ENCODE results near the gene SLC12A6.
"Not testable (repeated sequence)": the region's sequence is repeated elsewhere in the genome, so short reads cannot be mapped to it uniquely, and the experiment has no call there.

The SLC12A6 gene

DNA sequence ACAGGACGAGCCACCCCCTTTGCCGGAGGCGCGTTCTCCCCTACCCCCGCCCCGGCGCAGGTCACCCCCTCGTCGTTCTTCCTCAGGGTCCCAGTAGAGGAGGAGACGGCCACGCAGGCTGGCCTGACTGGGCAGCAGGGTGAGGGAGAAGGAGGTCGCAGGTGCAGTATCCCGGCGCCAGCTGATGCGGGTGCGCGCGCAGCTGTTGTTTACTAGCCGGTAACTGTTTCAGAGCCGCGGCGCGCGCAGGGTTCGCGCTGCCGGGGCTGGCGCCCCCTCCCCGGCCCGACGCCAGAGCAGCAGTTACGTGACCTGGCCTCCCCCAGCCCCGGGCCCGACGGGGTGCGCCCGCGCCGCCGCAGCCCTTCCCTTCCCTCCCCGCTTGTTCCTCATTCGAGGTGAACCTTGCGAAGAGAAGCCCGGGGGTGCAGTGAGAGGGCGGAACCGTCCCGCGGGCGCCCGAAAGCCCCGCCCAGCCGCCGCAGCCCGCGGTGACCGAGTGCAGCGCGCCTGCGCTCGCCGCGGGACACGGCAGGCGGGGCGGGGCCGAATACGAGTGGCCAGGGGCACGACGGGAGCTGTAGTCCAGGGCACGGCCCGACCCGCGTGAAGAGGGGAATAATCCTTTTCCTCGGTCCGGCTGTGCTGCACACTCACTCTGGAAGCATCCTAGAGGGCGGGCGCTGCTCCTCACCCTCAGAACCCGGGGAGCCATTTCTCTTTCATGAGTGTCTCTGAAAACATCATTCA lies at the start of gene SLC12A6:
SLC12A6 (minus strand) TSS at position 225 of the 750 bp plus-strand sequence. CDS start 1,101 bp downstream, outside the sequence.
- DNase-seq (ENCODE audit: low spot score): peak; percentile 91

- not testable (repeated sequence) for DNase-seq (ENCODE audit: low spot score)
Observed at GRCh38 chr15:34381829-34382521, 44.4 kb upstream of the SLC12A6 start.

DNA sequence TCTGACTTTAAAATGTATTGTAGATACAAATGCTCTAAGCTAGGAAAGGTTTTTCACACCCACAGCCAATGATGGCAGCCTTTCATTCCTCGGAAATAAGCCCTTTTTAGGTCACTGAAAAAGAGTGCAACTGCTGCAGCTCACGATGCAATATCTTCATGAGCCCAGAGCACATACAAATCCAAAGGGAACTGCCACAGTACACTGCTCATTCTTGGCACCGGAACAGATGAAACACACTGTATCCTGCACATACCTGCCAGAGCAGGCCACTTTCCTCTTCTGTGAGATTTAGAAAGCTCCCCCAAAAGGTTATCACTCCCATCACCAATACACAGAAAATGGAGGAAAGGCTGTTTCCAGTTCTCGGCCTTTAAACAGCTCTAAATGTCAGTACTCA lies 42.9 kb upstream of the SLC12A6 start:
- not testable (repeated sequence) for DNase-seq (ENCODE audit: low spot score)

GRCh38 chr15:34376856-34377255 lies 39.3 kb upstream of the SLC12A6 start:
- no peak for DNase-seq (ENCODE audit: low spot score)

GRCh38 chr15:34375541-34375940 lies 38.0 kb upstream of the SLC12A6 start:
- DNase-seq (ENCODE audit: low spot score): not testable (repeated sequence)

DNA sequence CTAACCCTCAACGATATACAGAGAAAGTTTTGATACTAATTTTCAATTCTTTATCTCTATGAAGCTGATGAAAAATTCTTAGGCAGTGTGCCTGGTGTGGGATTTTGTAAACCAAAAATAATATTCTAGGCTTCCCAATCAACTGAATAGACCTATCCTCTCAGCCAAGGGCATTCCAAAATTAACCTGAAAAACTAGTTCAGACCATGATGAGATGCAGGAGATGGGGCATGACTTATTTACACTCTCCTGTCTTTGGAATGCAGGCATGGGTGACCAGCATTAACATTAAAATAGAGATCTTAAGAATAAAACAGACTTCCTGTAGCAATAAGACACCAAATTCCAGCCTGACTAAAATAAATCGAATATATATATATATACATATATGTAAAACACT lies 37.2 kb upstream of the SLC12A6 start:
- no peak for DNase-seq (ENCODE audit: low spot score)

DNA sequence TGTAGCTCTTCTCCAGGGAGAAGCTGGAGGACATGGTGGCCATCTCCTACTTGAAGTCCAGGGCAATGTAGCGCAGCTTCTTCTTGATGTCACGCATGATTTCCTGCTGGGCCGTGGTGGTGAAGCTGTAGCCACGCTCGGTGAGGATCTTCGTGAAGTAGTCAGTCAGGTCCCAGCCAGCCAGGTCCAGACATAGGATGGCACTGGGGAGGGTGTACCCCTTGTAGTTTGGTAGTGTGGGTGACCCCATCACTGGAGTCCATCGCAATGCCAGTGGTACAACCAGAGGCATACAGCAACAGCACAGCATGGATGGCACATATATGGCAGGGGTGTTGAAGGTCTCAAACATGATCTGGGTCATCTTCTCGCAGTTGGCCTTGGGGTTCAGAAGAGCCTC lies 36.4 kb upstream of the SLC12A6 start:
- DNase-seq (ENCODE audit: low spot score): no peak

- DNase-seq (ENCODE audit: low spot score): no peak
Observed at GRCh38 chr15:34370643-34371042, 33.1 kb upstream of the SLC12A6 start.

- DNase-seq (ENCODE audit: low spot score): no peak
Observed at GRCh38 chr15:34370129-34370528, 32.5 kb upstream of the SLC12A6 start.

DNA sequence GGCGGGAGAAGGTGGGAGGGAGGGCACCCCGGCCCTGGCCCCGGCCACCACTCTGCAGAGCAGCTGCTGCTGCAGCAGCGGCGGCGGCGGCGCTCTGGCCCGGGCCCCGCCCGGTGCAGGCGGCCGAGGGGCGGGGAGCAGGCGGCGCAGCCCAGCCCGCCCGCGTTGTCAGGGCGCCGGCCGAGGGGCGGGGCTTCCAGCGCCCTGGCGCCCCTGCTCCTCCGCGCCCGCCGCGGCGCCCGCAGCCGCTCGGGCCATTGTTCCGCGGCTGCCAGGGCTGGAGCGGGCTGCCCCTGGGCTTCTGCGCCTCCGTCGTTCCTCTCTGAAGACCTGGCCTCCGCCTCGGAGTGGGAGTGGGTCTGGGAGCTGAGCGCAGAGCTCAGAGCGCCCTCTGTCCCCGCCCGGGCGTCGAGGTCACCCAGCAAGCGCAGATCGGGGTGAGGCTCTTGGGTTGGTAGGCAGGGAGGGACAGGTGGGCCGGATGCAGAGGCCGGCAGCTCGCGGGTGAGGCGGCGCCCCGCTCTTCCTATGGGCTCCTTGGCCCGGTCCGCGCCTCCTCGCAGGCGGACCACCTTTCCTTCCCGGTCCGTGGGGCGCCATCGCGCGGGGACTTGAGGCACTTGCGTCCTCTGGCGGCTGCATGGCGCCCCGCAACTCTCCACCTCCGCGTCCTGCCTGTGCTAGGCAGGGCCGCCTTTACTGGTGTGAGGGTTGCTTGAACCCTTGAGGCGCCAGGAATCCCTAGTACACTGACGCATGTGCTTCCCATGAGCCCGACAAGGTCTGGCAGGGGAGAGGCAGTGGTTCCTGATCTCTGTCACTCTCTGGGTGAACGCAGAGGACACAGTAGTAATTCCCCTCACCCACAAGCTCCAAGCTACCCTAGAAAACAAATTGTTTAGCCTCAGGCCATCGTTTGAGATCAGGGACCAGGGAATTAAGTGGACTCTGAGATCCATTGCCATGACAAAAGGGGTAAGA lies 29.8 kb upstream of the SLC12A6 start, which contains the start of gene LPCAT4:
LPCAT4 (minus strand) TSS at position 96 of the 981 bp plus-strand sequence. CDS start 96 bp downstream, outside the sequence.
- DNase-seq (ENCODE audit: low spot score): peak; percentile 87

DNA sequence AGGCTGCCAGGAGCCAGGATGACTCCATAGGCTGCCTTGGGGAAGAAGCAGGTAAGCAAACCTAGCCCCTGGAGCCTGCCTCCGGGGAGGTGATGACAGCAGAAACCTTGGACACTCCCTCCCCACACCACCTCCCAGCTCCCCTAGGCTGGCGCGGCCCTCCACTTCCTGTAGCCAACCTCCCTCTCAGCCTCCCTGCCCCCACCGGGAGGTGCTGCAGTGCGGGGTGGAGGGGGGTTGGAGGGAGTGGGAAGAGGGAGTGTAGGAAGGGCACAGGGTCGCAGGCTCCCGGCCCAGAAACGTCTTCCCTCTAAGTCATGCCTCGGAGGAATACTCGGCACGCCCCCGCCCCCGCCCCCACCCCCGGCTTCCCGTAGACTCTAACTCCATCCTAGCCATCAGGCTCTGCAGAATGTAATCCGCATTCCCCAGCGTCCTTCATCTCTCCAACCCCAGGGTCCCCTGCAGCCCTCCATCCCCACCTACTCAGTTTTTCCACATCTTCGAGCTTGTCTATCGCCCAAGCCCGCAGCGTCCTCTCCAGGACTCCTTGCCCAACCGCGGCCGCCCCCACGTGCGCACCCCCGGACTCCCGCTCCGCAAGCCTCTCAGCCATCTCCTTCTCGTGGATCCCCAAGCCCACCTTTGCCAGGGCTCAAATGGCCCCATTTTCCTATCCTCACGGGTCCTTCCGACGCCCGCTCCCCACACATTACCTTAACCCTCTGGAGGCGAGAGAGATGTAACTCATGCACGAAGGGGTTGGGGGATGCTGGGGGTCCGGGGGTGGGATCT lies 28.9 kb upstream of the SLC12A6 start:
- DNase-seq (ENCODE audit: low spot score): peak; percentile 40

DNA sequence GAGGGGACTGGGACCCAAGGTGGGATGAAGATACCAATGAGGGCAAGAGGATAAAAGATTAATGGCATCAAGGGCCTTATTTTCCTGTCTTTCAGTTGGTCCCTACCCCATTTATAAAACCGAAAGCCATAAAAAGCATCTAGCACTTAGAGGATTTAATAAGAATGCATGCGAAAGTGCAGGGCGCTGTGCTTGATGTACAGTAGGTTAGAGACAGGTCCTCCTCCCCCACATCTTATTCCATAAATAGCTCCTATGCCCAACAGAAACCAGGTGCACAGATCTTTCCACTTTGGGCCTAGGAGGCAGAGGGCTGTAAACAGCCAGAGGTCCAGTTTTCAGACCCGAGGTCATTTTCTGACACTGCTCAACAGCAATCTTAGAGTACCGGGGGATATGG lies 28.3 kb upstream of the SLC12A6 start:
- no peak for DNase-seq (ENCODE audit: low spot score)

DNA sequence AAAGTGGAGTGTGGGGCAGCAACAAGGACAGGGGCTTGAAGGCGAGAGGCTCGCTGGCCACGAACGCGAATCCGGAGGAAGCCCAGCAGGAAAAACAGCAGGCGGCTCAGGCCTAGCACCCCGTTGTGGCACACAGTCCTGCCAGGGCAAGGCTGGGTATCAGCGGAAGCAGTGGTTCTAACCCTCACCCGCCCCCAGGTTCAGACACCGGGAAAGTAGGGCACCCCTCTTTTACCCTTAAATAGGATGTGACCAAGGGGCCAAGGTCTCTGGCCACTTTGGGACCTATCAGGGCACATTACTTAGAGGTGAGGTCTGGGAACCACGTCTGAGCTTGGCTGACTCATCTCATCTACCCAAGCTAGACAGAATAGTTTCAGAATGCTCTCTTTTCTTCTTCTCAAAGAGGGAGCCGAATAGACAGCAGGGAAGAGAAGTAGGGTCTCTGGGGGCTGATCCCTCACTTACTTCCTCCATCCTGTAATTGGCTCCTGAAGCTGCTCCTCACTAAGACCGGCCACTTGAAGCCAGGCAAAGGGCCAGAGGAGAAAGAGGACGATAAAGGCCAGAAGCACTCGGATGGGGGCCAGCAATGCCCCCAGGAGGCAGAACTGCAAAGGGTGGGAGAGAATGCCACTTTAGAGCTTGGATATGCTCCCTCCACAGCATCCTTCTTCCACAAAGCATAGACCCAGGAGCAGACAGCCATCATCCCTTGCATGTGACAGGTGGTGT lies 27.7 kb upstream of the SLC12A6 start:
- no peak for DNase-seq (ENCODE audit: low spot score)

DNA sequence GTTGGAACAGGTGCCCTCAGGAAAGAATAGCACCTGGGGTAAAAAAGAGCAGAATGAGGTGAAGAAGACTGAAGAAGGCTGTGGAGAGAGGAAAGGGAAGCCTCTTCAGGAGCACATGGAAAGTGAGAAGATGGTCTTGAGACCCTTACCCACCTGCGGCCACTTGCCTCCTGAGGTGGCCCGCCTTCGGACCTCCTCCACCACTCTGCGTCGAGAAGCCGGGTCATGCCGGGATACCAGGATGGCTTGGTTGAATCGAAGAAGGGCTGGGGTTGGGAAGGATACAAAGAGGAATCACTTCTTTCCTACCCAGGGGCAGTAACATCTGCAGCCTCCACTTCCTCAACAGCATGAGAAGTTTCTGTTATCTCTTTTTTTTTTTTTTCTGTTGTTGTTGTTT lies 26.5 kb upstream of the SLC12A6 start:
- DNase-seq (ENCODE audit: low spot score): no peak

DNA sequence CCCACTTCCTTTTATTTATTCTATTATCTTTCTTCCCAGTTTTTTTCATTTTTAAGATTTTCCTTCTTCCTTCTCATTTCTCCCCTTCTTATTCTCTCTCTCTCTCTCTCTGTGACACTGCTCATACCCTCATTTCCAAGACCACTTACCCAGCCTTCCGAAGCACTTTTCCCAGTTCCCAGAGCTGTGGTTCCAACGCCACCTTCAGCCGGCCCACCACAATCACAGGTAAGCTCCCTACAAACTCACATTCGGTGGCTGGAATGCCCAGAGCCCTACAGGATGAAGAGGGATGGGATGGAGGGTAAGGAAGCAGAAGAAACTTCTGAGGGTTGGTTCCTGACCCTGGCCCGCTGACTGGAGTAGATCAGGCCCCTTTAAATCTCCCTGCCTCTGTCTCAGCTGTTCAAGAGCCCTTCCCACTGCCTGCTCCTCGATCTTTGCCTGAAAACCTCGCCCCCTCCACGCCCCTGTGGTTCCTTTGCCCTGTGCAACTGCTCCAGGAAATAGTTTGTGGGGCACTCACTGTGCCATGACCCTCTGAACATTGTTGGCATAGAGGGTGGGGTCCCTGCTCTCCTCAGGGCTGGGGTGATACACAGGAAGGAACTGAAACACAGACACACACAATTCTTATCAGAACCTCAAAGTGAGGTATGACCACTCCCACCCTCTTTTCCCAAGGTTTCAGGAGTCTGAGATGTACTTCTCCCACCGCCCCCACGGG lies 24.6 kb upstream of the SLC12A6 start:
- no peak for DNase-seq (ENCODE audit: low spot score)

DNA sequence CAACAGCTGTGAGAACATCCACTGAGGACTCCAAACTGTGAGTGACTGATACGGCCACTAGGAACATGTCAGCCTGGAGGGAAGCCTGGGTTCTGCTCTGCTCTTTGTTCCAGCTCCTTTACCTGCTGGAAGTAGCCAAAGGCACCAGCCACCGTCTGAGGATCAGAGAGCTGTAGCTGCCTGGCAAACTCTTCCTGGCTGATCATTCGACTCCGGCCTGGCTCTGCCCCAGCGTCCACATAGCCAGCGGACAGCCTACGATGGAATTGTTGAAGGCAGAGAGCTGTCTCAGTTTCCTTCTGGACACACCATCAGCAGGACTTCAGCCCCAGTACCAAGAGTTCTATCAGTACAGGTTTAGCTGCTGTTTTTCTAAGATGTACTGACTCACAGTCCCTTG lies 23.7 kb upstream of the SLC12A6 start:
- no peak for DNase-seq (ENCODE audit: low spot score)

- no peak for DNase-seq (ENCODE audit: low spot score)
Observed at GRCh38 chr15:34360298-34360697, 22.7 kb upstream of the SLC12A6 start.

DNA sequence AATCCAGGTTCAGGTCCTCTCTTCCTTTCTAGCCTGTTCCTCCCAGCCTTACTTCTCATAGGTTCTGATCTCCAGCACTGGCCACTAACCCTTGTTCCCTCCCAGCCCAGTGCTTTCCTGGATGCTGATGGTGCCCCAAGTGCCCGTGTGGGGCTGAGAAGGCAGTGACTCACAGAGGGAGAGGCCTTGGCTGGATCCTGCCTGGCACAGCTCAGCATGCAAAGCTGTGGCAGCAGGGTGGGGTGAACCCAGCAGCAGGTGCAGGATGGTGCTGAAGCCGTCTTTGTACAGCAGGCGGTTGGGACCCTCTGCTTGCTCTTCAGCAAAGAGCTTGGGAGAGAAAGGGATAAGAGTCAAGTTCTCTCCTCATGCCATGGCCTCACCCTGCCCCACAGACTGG lies 21.8 kb upstream of the SLC12A6 start:
- no peak for DNase-seq (ENCODE audit: low spot score)

DNA sequence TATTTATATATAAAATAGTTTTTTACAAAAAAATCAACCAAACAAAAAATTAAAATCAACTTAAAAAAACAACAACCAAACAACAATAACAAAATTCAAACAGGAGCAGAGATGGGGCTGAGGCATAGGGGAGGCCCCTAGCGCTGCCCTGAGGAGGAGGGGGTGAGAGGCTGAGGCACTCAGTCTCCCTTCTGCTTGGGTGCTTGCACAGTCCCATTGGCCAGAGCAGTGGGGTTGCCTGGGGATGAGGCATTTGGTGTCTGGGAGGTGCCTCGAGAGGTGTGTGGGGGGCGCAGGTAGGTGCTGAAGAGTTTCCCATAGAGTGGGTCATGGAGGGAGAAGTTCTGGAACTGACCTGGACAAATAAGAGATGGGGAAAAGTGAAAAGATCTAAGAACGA lies 21.4 kb upstream of the SLC12A6 start:
- no peak for DNase-seq (ENCODE audit: low spot score)

- DNase-seq (ENCODE audit: low spot score): no peak
Observed at GRCh38 chr15:34358367-34358766, 20.8 kb upstream of the SLC12A6 start.

All from globus pallidus (tissue), 1 donor.